Activated gamma-delta T cell (primary cell): ENCODE results near the gene SMG9.
A peak's percentile ranks its signal among the peaks of the same experiment; 100 is the strongest.

Source experiments
- DNase-seq: peaks from one replicate; lab custom pipeline; 2025; lab: John Stamatoyannopoulos, UW
- total RNA-seq, 2 donors: gene quantifications; one replicate each; lab custom pipeline; 2026; lab: John Stamatoyannopoulos, UW

The SMG9 gene
- 24.8 to 28.7 reads per million in 2 donors for total RNA-seq

DNA sequence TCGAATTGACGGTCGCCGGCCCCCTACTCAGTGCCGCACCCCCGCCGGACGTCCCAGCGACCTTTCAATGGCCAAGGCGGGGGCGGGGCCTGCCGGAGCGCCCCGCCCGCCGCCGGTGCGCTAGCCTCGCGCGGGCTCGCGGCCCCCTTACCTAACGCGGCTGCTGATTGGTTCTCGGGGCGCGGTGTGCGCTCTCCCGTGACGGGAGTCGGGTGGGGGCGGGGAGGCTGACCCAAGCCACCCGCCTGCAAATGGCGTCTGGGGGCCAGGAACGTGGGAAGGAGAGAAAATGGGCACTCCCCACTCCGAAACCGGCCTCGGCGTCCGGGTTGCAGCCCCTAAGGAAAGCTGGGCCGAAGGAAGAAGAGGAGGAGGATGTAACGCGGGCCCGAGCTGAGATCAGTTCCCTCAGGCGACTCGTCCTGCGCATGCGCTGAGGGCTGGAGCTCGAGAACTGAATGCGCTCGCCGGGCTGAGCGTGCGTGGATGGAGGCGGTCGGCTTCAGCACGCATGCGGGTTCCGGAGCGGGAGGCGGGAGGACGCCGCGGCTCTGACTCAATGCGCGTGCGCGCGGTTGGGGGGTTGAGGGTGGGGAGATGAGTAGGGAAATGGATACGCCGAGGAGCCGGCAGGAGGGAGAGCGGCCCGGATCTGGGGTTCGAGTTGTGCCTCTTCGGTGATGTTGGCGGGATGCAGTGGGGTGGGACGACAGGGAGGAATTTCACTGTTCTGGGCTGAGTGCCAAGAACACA, at the start of gene SMG9:
Gene SMG9, minus strand, starts transcription at position 460 of the 753 bp plus-strand sequence. CDS start 4,221 bp downstream, outside the sequence.
- DNase-seq, result peak; percentile 98

- no peak for DNase-seq
These were observed 49.7 kb upstream of the SMG9 start for GRCh38 chr19:43804432-43804831.

GRCh38 chr19:43802216-43802951, 47.6 kb upstream of the SMG9 start, which contains the start of gene LYPD5:
TSS of gene LYPD5 (minus strand) at chr19:43802447. CDS start at chr19:43802380, 67 bp downstream.
- no peak for DNase-seq

DNA sequence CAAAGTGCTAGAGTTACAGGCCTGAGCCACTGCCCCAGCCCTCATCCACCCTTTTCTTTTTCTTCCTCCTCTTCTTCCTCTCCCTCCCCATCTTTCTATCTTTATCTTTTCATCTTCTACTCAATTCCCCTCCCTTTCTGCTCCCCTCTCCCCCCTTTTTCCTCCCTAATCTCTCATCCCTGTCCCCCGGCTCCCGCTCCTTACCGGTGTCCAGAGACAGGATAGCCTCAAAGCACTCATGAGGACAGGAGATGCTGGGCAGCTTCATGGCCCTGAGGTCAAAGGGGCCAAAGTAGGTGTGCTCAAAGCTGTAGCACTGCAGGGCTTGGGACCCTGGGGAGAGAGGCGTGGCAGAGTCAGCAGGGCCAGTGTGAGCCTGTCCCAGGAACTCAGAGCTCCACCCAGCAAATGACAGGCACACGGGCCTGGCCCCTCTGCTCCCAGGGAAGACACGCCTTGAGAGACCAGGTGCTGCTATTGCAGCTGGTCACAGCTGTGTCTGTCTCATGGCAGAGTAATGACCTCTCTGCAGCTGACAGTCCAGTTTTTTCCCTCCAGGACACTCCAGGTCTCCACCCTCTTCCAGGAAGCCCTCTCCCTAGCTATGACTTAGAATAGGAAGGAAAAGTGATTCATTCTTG, 44.9 kb upstream of the SMG9 start:
- no peak for DNase-seq

- no peak for DNase-seq
These were observed 44.0 kb upstream of the SMG9 start for GRCh38 chr19:43798546-43799409.

GRCh38 chr19:43798026-43798545, 43.3 kb upstream of the SMG9 start:
- no peak for DNase-seq

DNA sequence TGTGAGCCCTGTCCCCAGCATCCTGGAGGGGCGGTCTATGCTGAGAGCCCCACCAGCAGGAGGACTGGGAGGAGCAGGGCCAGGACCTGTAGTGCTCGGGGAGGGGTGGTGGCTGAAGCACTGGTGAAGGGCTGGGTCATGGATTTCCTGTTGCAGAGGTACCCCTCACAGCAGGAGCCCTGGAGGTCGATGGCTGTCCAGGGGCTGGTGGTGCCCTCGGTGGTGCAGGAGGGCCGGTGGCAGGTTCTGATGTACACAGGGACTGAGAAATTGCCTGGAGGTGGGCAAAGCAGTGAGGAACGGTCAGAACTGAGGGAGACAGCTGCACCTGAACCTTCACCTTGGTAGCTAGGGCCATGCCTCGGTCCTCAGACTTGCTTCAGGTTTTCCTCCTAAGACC, 42.8 kb upstream of the SMG9 start:
- no peak for DNase-seq

GRCh38 chr19:43797118-43797517, 42.4 kb upstream of the SMG9 start:
- no peak for DNase-seq

- DNase-seq, result no peak
These were observed 35.8 kb upstream of the SMG9 start for GRCh38 chr19:43790587-43790986.

- DNase-seq, result no peak
These were observed 34.3 kb upstream of the SMG9 start for GRCh38 chr19:43789029-43789428.

GRCh38 chr19:43786665-43787064, 31.9 kb upstream of the SMG9 start:
- no peak for DNase-seq

- DNase-seq, result no peak
These were observed 30.4 kb upstream of the SMG9 start for GRCh38 chr19:43784981-43785808.

- DNase-seq, result no peak
These were observed 29.6 kb upstream of the SMG9 start for GRCh38 chr19:43784241-43784980.

- DNase-seq, result no peak
These were observed 28.9 kb upstream of the SMG9 start for GRCh38 chr19:43783636-43784035.

GRCh38 chr19:43782689-43783231, 28.0 kb upstream of the SMG9 start:
- DNase-seq, result no peak

DNA sequence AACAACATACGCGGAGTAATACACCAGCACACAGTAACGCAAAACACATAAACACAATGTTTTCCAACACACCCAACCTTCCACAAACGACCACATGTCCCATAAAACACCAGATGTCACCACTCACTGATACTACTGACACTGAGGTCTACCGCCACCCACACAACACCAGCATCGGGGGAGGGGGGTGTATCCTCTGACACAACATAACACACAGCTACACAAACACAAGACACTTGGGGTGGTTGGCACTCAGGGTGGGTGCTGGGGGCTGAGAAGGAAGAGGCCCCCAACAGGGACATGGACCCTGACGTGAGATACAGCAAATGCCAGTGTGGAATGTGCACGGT, 27.5 kb upstream of the SMG9 start:
- no peak for DNase-seq

GRCh38 chr19:43781630-43782310, 27.0 kb upstream of the SMG9 start:
- no peak for DNase-seq

- DNase-seq, result no peak
These were observed 26.2 kb upstream of the SMG9 start, which contains the start of gene KCNN4 for GRCh38 chr19:43780706-43781525. TSS of gene KCNN4 (minus strand) at chr19:43780973. CDS start at chr19:43780861, 112 bp downstream.
